Testis (tissue), 3 donors: ENCODE data around the gene LENG8. TPM values are rescaled to one million over a fixed set of nuclear protein-coding genes. Genes with fewer than 3 reads are reported as not detected.
A peak's percentile ranks its signal among the peaks of the same experiment; 100 is the strongest.
"Not testable (repeated sequence)": the region's sequence is repeated elsewhere in the genome, so short reads cannot be mapped to it uniquely, and the experiment has no call there.

ENCODE experiments used
- DNase-seq: peaks from one replicate; pipeline ENCODE4 v3.0.0-alpha.2; 2019
- H3K27ac ChIP-seq, 2 donors: fragments of 200-600 bp; sonication (generic); one replicate each; pipeline ENCODE4 v1.5.1; 2019
- H3K27me3 ChIP-seq: fragments of 200-600 bp; sonication (generic); one replicate; pipeline ENCODE4 v1.5.1; 2019
- H3K36me3 ChIP-seq: fragments of 200-600 bp; sonication (generic); one replicate; pipeline ENCODE4 v1.5.1; 2017; ENCODE audit warnings: low read depth; ENCODE audit errors: missing control alignments
- H3K4me1 ChIP-seq: fragments of 200-600 bp; sonication (generic); one replicate; pipeline ENCODE4 v1.5.1; 2019
- H3K4me3 ChIP-seq, 2 donors: fragments of 200-600 bp; sonication (generic); one replicate each; pipeline ENCODE4 v1.5.1; 2017 to 2019
- H3K9me3 ChIP-seq: fragments of 200-600 bp; sonication (generic); one replicate; pipeline ENCODE4 v1.5.1; 2017
- CTCF ChIP-seq, 3 experiments: fragments of 450-650 bp in 2 of 3; fragments of 200-600 bp in 1 of 3; sonication (generic) in 1 of 3; IDR thresholded peaks; one replicate each; pipeline ENCODE4 v1.5.1; 2016 to 2019; ENCODE audit warnings: antibody characterized with exemption in 3 of 3, mild to moderate bottlenecking in 2 of 3, moderate library complexity in 1 of 3
- POLR2A ChIP-seq: fragments of 450-650 bp; IDR thresholded peaks from one replicate; pipeline ENCODE4 v1.6.1; 2017; ENCODE audit warnings: antibody characterized with exemption, mild to moderate bottlenecking, moderate library complexity
- WGBS, 2 donors: methylation state at CpG; one replicate each; pipeline ENCODE4 v1.1.5; 2018; 5-methylcytosine and 5-hydroxymethylcytosine counted together
- intact Hi-C: fragments of 100-400 bp; cut with DNase I; formaldehyde crosslinking; loops from one replicate; pipeline ENCODE4 v1.15.1; 2023; ENCODE audit warnings: low total_unique reads
- polyA plus RNA-seq: library from polyadenylated mRNA; stranded (reverse); fragments of 350-450 nt; fragmentation: Illumina TruSeq; extraction: RNeasy Lipid Tissue Mini Kit (QIAGEN cat#74804); gene quantifications from one replicate; pipeline ENCODE4 v1.2.3, GENCODE V29; 2014; ENCODE audit warnings: low read depth, low replicate concordance; ENCODE audit not compliant: insufficient read depth
- total RNA-seq, 2 donors: library from RNA; depleted of rRNA; stranded (reverse); fragments of >200 nt; gene quantifications; one replicate each; pipeline ENCODE4 v1.2.3, GENCODE V29; 2016

The LENG8 gene
- total and polyA plus RNA-seq, 3 donors from 2014 or later, result 167 to 507 (median 313) TPM

- TF ChIP-seq CTCF (IDR thresholded peaks at IDR 0.05) (no peak), POLR2A (no peak)
- peak; percentile 97 for DNase-seq
- Histone ChIP-seq H3K9me3 (no peaks in the 10 kb centered on the region), H3K27me3 (no peaks in the 10 kb centered on the region), H3K36me3 (no peaks in the 10 kb centered on the region), H3K4me3 (peak overlapping the region; percentile 59 to 69), H3K27ac (peak overlapping the region; percentile 82 to 95), H3K4me1 (peaks cover 10% of the 10 kb centered on the region)
- 4 to 5% methylated on average over 22 to 26 of the region's 26 CpGs for WGBS, 2 donors
- intact Hi-C loops, result no loop called here
Observed at GRCh38 chr19:54464044-54464629, 15.1 kb downstream of the LENG8 start.

GRCh38 chr19:54464630-54465425 lies 15.8 kb downstream of the LENG8 start:
- H3K36me3 ChIP-seq, result no peaks in the 10 kb centered on the region
- no peaks in the 10 kb centered on the region for H3K9me3 ChIP-seq
- TF ChIP-seq POLR2A, result no peak
- TF ChIP-seq CTCF (IDR thresholded peaks at IDR 0.05), result no peak
- H3K27me3 ChIP-seq, result no peaks in the 10 kb centered on the region
- DNase-seq, result peak; percentile 95
- intact Hi-C loops, result no loop called here
- H3K27ac ChIP-seq, result peak overlapping the region; percentile 82 to 95
- peaks cover 7% of the 10 kb centered on the region for H3K4me1 ChIP-seq
- 36 to 45% methylated on average over 4 to 85 of the region's 87 CpGs for WGBS, 2 donors
- peak overlapping the region; percentile 59 to 69 for H3K4me3 ChIP-seq

GRCh38 chr19:54465426-54466109 lies 16.6 kb downstream of the LENG8 start:
- DNase-seq, result no peak
- no peak overlapping the region for H3K27ac ChIP-seq
- peak overlapping the region in 1 of 2 donors; percentile 59 for H3K4me3 ChIP-seq
- 64 to 68% methylated on average over 41 to 47 of the region's 49 CpGs for WGBS, 2 donors
- intact Hi-C loops, result no loop called here
- no peaks in the 10 kb centered on the region for H3K27me3 ChIP-seq
- TF ChIP-seq POLR2A, result no peak
- no peak for TF ChIP-seq CTCF (IDR thresholded peaks at IDR 0.05)
- H3K36me3 ChIP-seq, result no peaks in the 10 kb centered on the region
- H3K4me1 ChIP-seq, result peaks cover 7% of the 10 kb centered on the region
- H3K9me3 ChIP-seq, result no peaks in the 10 kb centered on the region

GRCh38 chr19:54466110-54466480 lies 17.1 kb downstream of the LENG8 start:
- DNase-seq, H3K4me1 ChIP-seq, intact Hi-C loops: not testable (repeated sequence)

GRCh38 chr19:54469496-54469934 lies 20.5 kb downstream of the LENG8 start:
- Histone ChIP-seq H3K36me3 (no peaks in the 10 kb centered on the region), H3K4me1 (peaks cover 9% of the 10 kb centered on the region), H3K27ac (no peak overlapping the region), H3K27me3 (no peaks in the 10 kb centered on the region), H3K4me3 (no peak overlapping the region), H3K9me3 (no peaks in the 10 kb centered on the region)
- intact Hi-C loops, result no loop called here
- 63 to 74% methylated on average over 8 of the region's 8 CpGs for WGBS, 2 donors
- DNase-seq, result no peak
- no peak for TF ChIP-seq POLR2A
- no peak for TF ChIP-seq CTCF (IDR thresholded peaks at IDR 0.05)

More at GRCh38 chr19:54466110-54466480, 17.1 kb downstream of the LENG8 start:
- H3K4me3 ChIP-seq, H3K9me3 ChIP-seq, H3K27me3 ChIP-seq, H3K36me3 ChIP-seq, H3K27ac ChIP-seq: not testable (repeated sequence)
- WGBS, 2 donors, result 65 to 79% methylated on average over 14 of the region's 14 CpGs
